H1 (cell line): Measurements from ENCODE around the gene DIAPH2. TPM values are rescaled to one million over a fixed set of nuclear protein-coding genes. Genes with fewer than 3 reads are reported as not detected.

Experiments
- CTCF ChIA-PET: fragments of 300-600 bp; sonication (Branson Sonifier 250); formaldehyde crosslinking; loops from one replicate; lab custom pipeline; 2021; ENCODE audit not compliant: partially characterized antibody; lab: Charles Lee
- POLR2A ChIA-PET: fragments of 300-600 bp; sonication (Branson Sonifier 250); formaldehyde crosslinking; loops from one replicate; lab custom pipeline; 2021; ENCODE audit warnings: inconsistent platforms; ENCODE audit not compliant: partially characterized antibody; lab: Charles Lee
- DNase-seq, 2 experiments: peaks; one replicate each; pipeline versions ENCODE4 v3.0.0 to v3.0.0-alpha.2; 2010 to 2022; ENCODE audit warnings: low spot score in 2 of 2, low read depth in 1 of 2, mixed read lengths in 1 of 2
- FAIRE-seq: peaks from 2 replicates; lab custom pipeline; 2011; peaks lifted over from hg19 to GRCh38; lab: Jason Lieb, UNC
- H2AFZ ChIP-seq: 2 replicates; pipeline ENCODE4 v1.8.1; 2012; ENCODE audit warnings: low read length, inconsistent platforms
- H2AK5ac ChIP-seq: 2 replicates; pipeline ENCODE4 v1.6.1; 2013; ENCODE audit warnings: low read depth, low read length
- H2BK120ac ChIP-seq: replicated peaks from 2 replicates; pipeline ENCODE3; 2013; ENCODE audit warnings: low read depth, low read length, inconsistent platforms
- H2BK12ac ChIP-seq: 2 replicates; pipeline ENCODE4 v1.6.1; 2013; ENCODE audit warnings: low read depth, low read length
- H2BK15ac ChIP-seq: 2 replicates; pipeline ENCODE4 v1.6.1; 2013; ENCODE audit warnings: low read length
- H2BK20ac ChIP-seq: 2 replicates; pipeline ENCODE4 v1.6.1; 2013; ENCODE audit warnings: low read length
- H2BK5ac ChIP-seq: 2 replicates; pipeline ENCODE4 v1.6.1; 2013; ENCODE audit warnings: low read depth, low read length
- H3K14ac ChIP-seq: 2 replicates; pipeline ENCODE4 v1.6.1; 2013; ENCODE audit warnings: inconsistent platforms; ENCODE audit not compliant: insufficient read length
- H3K18ac ChIP-seq: 2 replicates; pipeline ENCODE4 v1.6.1; 2013; ENCODE audit warnings: low read length; ENCODE audit errors: extremely low read depth
- H3K23ac ChIP-seq: 2 replicates; pipeline ENCODE4 v1.6.1; 2013; ENCODE audit warnings: inconsistent platforms; ENCODE audit not compliant: insufficient read length
- H3K23me2 ChIP-seq: 2 replicates; pipeline ENCODE4 v1.6.1; 2013; ENCODE audit warnings: low read depth, low read length
- H3K27ac ChIP-seq: 2 replicates; pipeline ENCODE4 v1.6.1; 2011; ENCODE audit warnings: low read depth, low read length, inconsistent platforms
- H3K27me3 ChIP-seq, 4 experiments: replicated peaks in 1 of 4; 1 replicate in 1 of 4; 2 replicates in 3 of 4; pipeline versions ENCODE4 v1.6.1 to v1.8.1; 2011 to 2013; ENCODE audit warnings: low read length in 3 of 4, mild to moderate bottlenecking in 3 of 4, inconsistent platforms in 2 of 4, mixed read lengths in 2 of 4, moderate library complexity in 1 of 4; ENCODE audit not compliant: control insufficient read depth in 3 of 4, insufficient read depth in 3 of 4; ENCODE audit errors: extremely low read depth in 1 of 4
- H3K36me3 ChIP-seq, 4 experiments: 2 replicates each; pipeline versions ENCODE4 v1.6.1 to v1.8.1; 2011 to 2013; ENCODE audit warnings: mild to moderate bottlenecking in 4 of 4, low read length in 3 of 4, moderate library complexity in 2 of 4, control low read depth in 1 of 4, inconsistent platforms in 1 of 4; ENCODE audit not compliant: insufficient read depth in 4 of 4, control insufficient read depth in 2 of 4
- H3K4ac ChIP-seq: replicated peaks from 2 replicates; pipeline ENCODE3; 2013; ENCODE audit warnings: low read length, low read depth, mixed read lengths, inconsistent platforms; ENCODE audit not compliant: insufficient read length
- H3K4me1 ChIP-seq, 4 experiments: replicated peaks in 1 of 4; 1 replicate in 1 of 4; 2 replicates in 3 of 4; pipeline versions ENCODE4 v1.6.1 to v1.8.1; 2011 to 2013; ENCODE audit warnings: low read length in 3 of 4, inconsistent platforms in 2 of 4, mixed read lengths in 1 of 4; ENCODE audit not compliant: insufficient read depth in 4 of 4, control insufficient read depth in 3 of 4
- H3K4me2 ChIP-seq, 2 experiments: 2 replicates each; pipeline versions ENCODE4 v1.6.1 to v1.8.1; 2011 to 2013; ENCODE audit warnings: low read depth in 2 of 2, low read length in 2 of 2, control low read depth in 1 of 2, inconsistent platforms in 1 of 2, mild to moderate bottlenecking in 1 of 2; ENCODE audit not compliant: insufficient read depth in 1 of 2
- H3K4me3 ChIP-seq, 4 experiments: fragments of 200-600, 300-600 bp in 1 of 4; sonication (generic), shearing (Covaris generic), sonication (Bioruptor Twin) in 1 of 4; 2 replicates each; pipeline versions ENCODE4 v1.5.1 to v1.8.1; 2011 to 2016; ENCODE audit warnings: low read length in 4 of 4, low read depth in 3 of 4, control low read depth in 2 of 4, inconsistent platforms in 2 of 4, mild to moderate bottlenecking in 2 of 4, mixed read lengths in 1 of 4, moderate library complexity in 1 of 4; ENCODE audit not compliant: insufficient read depth in 2 of 4; ENCODE audit errors: extremely low read depth in 1 of 4
- H3K56ac ChIP-seq: replicated peaks from 2 replicates; pipeline ENCODE3; 2013; ENCODE audit warnings: low read depth, mild to moderate bottlenecking, mixed read lengths, low read length, inconsistent platforms; ENCODE audit not compliant: insufficient read length
- H3K79me1 ChIP-seq: 2 replicates; pipeline ENCODE4 v1.6.1; 2013; ENCODE audit warnings: low read depth, low read length, control low read depth
- H3K79me2 ChIP-seq, 2 experiments: 2 replicates each; pipeline versions ENCODE4 v1.6.1 to v1.8.1; 2012 to 2013; ENCODE audit warnings: low read length in 2 of 2, mild to moderate bottlenecking in 2 of 2, inconsistent platforms in 1 of 2; ENCODE audit not compliant: insufficient read depth in 2 of 2, control insufficient read depth in 1 of 2
- H3K9ac ChIP-seq, 4 experiments: replicated peaks in 1 of 4; 1 replicate in 1 of 4; 2 replicates in 3 of 4; pipeline versions ENCODE4 v1.6.1 to v1.8.1; 2011 to 2013; ENCODE audit warnings: low read depth in 3 of 4, low read length in 3 of 4, control low read depth in 2 of 4, mild to moderate bottlenecking in 2 of 4, moderate library complexity in 2 of 4, inconsistent platforms in 1 of 4; ENCODE audit errors: extremely low read depth in 1 of 4
- H3K9me3 ChIP-seq, 2 experiments: 2 replicates each; pipeline versions ENCODE4 v1.6.1 to v1.8.1; 2012 to 2013; ENCODE audit warnings: mild to moderate bottlenecking in 2 of 2, moderate library complexity in 2 of 2, control low read depth in 1 of 2, inconsistent platforms in 1 of 2, low read depth in 1 of 2, low read length in 1 of 2, mixed read lengths in 1 of 2; ENCODE audit not compliant: insufficient read depth in 2 of 2
- H4K20me1 ChIP-seq, 2 experiments: replicated peaks in 1 of 2; 2 replicates each; pipeline versions ENCODE3 to v1.8.1; 2011 to 2013; ENCODE audit warnings: inconsistent platforms in 2 of 2, low read length in 2 of 2, mild to moderate bottlenecking in 1 of 2; ENCODE audit not compliant: insufficient read depth in 2 of 2, control insufficient read depth in 1 of 2
- H4K5ac ChIP-seq: 2 replicates; pipeline ENCODE4 v1.6.1; 2013; ENCODE audit warnings: low read length, low read depth, mixed read lengths, inconsistent platforms; ENCODE audit not compliant: insufficient read length
- H4K8ac ChIP-seq: 2 replicates; pipeline ENCODE4 v1.8.0; 2013; ENCODE audit warnings: mild to moderate bottlenecking, moderate library complexity, low read length, inconsistent platforms; ENCODE audit not compliant: insufficient read depth; ENCODE audit errors: extremely low read depth
- H4K91ac ChIP-seq: replicated peaks from 2 replicates; pipeline ENCODE3; 2013; ENCODE audit warnings: low read length, mixed read lengths, inconsistent platforms; ENCODE audit not compliant: insufficient read length
- CHD1 ChIP-seq: IDR thresholded peaks from 2 replicates; pipeline ENCODE4 v1.6.1; 2012; ENCODE audit warnings: low read depth, low read length, improper control_type of control experiment
- CHD2 ChIP-seq: IDR thresholded peaks from 2 replicates; pipeline ENCODE4 v1.6.1; 2012; ENCODE audit warnings: low read length, improper control_type of control experiment
- CREB1 ChIP-seq: IDR thresholded peaks from 2 replicates; pipeline ENCODE4 v1.6.1; 2012; ENCODE audit warnings: inconsistent platforms
- CTCF ChIP-seq, 3 experiments: IDR thresholded peaks; 1 replicate in 2 of 3; 2 replicates in 1 of 3; pipeline versions ENCODE4 v1.5.1 to v1.6.1; 2011; ENCODE audit warnings: low read length in 3 of 3, mild to moderate bottlenecking in 3 of 3, inconsistent platforms in 2 of 3, low read depth in 1 of 3, moderate library complexity in 1 of 3; ENCODE audit not compliant: insufficient read depth in 1 of 3; ENCODE audit errors: control extremely low read depth in 1 of 3
- EZH2 ChIP-seq: fragments of 200-600 bp; sonication (generic); IDR thresholded peaks from 2 replicates; pipeline ENCODE4 v1.7.1; 2012; ENCODE audit warnings: low read depth, mild to moderate bottlenecking, moderate library complexity, low read length, inconsistent platforms; ENCODE audit not compliant: severe bottlenecking
- KDM4A ChIP-seq: IDR thresholded peaks from one replicate; pipeline ENCODE4 v1.7.1; 2012; ENCODE audit warnings: low read depth, mild to moderate bottlenecking, moderate library complexity, low read length, inconsistent platforms; ENCODE audit not compliant: severe bottlenecking
- MAX ChIP-seq: IDR thresholded peaks from 2 replicates; pipeline ENCODE4 v1.6.1; 2012; ENCODE audit warnings: inconsistent platforms
- POLR2AphosphoS5 ChIP-seq: IDR thresholded peaks from 2 replicates; pipeline ENCODE4 v1.6.1; 2011; ENCODE audit warnings: low read depth, low read length
- RBBP5 ChIP-seq: IDR thresholded peaks from 2 replicates; pipeline ENCODE4 v1.7.1; 2012; ENCODE audit warnings: low read depth, mild to moderate bottlenecking, inconsistent platforms, low read length, moderate library complexity, borderline replicate concordance
- RXRA ChIP-seq: IDR thresholded peaks from 2 replicates; pipeline ENCODE4 v1.6.1; 2011; ENCODE audit warnings: low read depth, mild to moderate bottlenecking, low read length, moderate library complexity; ENCODE audit not compliant: insufficient read depth
- SIRT6 ChIP-seq: IDR thresholded peaks from one replicate; pipeline ENCODE4 v1.7.1; 2012; ENCODE audit warnings: low read length, inconsistent platforms
- SP1 ChIP-seq: IDR thresholded peaks from 2 replicates; pipeline ENCODE4 v1.6.1; 2011; ENCODE audit warnings: low read depth, low read length
- SP2 ChIP-seq: IDR thresholded peaks from 2 replicates; pipeline ENCODE4 v1.6.1; 2012; ENCODE audit warnings: mild to moderate bottlenecking, low read length, inconsistent platforms
- WGBS, 2 experiments: shearing (Covaris generic) in 1 of 2; methylation state at CpG; one replicate each; pipeline versions ENCODE4 v1.1.6 to v1.1.7; 2013 to 2015; ENCODE audit warnings: low lambda C conversion rate in 2 of 2, mixed read lengths in 2 of 2, inconsistent platforms in 1 of 2, low coverage in 1 of 2, missing lambda C conversion rate in 1 of 2; ENCODE audit not compliant: insufficient replicate concordance in 2 of 2, insufficient coverage in 1 of 2, insufficient read length in 1 of 2; ENCODE audit errors: extremely low coverage in 1 of 2, missing lambda C conversion rate in 1 of 2; 5-methylcytosine and 5-hydroxymethylcytosine counted together
- polyA plus RNA-seq, 7 experiments: library from polyadenylated mRNA; depleted of rRNA in 3 of 7; stranded (reverse) in 5 of 7; unstranded in 2 of 7; fragments of >200 nt in 5 of 7; fragments of 200-250 nt in 2 of 7; gene quantifications; 1 replicate in 5 of 7; 2 replicates in 1 of 7; 4 replicates in 1 of 7; pipeline versions ENCODE4 v1.2.1 to v1.2.3, GENCODE V29; 2011 to 2013; ENCODE audit warnings: missing spikeins in 2 of 7, mixed read lengths in 2 of 7
- total RNA-seq: library from RNA; stranded (reverse); fragmentation: NEBNext Ultra II Directional; extraction: Animal tissue kit (Norgen Biotek cat#: 25700); gene quantifications from 2 replicates; pipeline ENCODE4 v1.2.1, GENCODE V29; 2021

The DIAPH2 gene
- total and polyA plus RNA-seq, 2 of the 8 experiments (the other 6 are each of a cell fraction or from before 2014, with no cell fraction given): 4.4 to 24.3 TPM

- Histone ChIP-seq H3K23ac (no peak overlapping the region), H3K14ac (no peak overlapping the region), H4K20me1 (no peaks in the 10 kb centered on the region), H3K23me2 (no peaks in the 10 kb centered on the region), H2AK5ac (no peak overlapping the region), H3K36me3 (no peaks in the 10 kb centered on the region), H3K27ac (no peak overlapping the region), H3K4me2 (no peak overlapping the region), H2BK120ac (no peak overlapping the region), H3K56ac (no peak overlapping the region), H3K79me1 (no peaks in the 10 kb centered on the region), H3K4ac (no peak overlapping the region), H2AFZ (no peak overlapping the region), H3K18ac (no peak overlapping the region), H3K4me3 (no peak overlapping the region), H2BK5ac (no peak overlapping the region), H3K9me3 (no peaks in the 10 kb centered on the region), H4K91ac (no peak overlapping the region), H2BK20ac (no peak overlapping the region), H4K5ac (no peak overlapping the region), H3K27me3 (no peaks in the 10 kb centered on the region), H2BK12ac (no peak overlapping the region), H3K9ac (no peak overlapping the region), H2BK15ac (no peak overlapping the region), H4K8ac (no peak overlapping the region), H3K79me2 (no peaks in the 10 kb centered on the region; a peak in 1 of 4 replicates), H3K4me1 (no peaks in the 10 kb centered on the region)
- ChIA-PET CTCF (no interaction called here), POLR2A (no interaction called here)
- FAIRE-seq (no peak), DNase-seq (no peak)
- 92% methylated on average over 4 of the region's 4 CpGs; no CpG with 5 or more reads in 1 of the 2 experiments for WGBS, 2 experiments
- TF ChIP-seq CHD1 (no peak), RXRA (no peak), EZH2 (no peak), RBBP5 (no peak), CHD2 (no peak), POLR2AphosphoS5 (no peak), CREB1 (no peak), SIRT6 (no peak), SP1 (no peak), KDM4A (no peak), SP2 (no peak), CTCF (IDR thresholded peaks at IDR 0.05; ENCODE audit: control extremely low read depth in 1 of 3, insufficient read depth in 1 of 3, low read depth in 1 of 3, low read length in 3 of 3) (no peak), MAX (no peak)
These were observed 11.8 kb downstream of the DIAPH2 start for GRCh38 chrX:96696462-96696861.
